Testis (tissue), 5 donors: ENCODE results near the gene BLOC1S2. TPM values are rescaled to one million over a fixed set of nuclear protein-coding genes. Genes with fewer than 3 reads are reported as not detected.

Experiments
- DNase-seq: peaks from one replicate; pipeline ENCODE4 v3.0.0-alpha.2; 2019
- H3K27ac ChIP-seq, 2 donors: fragments of 200-600 bp; sonication (generic); one replicate each; pipeline ENCODE4 v1.5.1; 2019
- H3K27me3 ChIP-seq: fragments of 200-600 bp; sonication (generic); one replicate; pipeline ENCODE4 v1.5.1; 2019
- H3K36me3 ChIP-seq: fragments of 200-600 bp; sonication (generic); one replicate; pipeline ENCODE4 v1.5.1; 2017; ENCODE audit warnings: low read depth; ENCODE audit errors: missing control alignments
- H3K4me1 ChIP-seq: fragments of 200-600 bp; sonication (generic); one replicate; pipeline ENCODE4 v1.5.1; 2019
- H3K4me3 ChIP-seq, 2 donors: fragments of 200-600 bp; sonication (generic); one replicate each; pipeline ENCODE4 v1.5.1; 2017 to 2019
- H3K9me3 ChIP-seq: fragments of 200-600 bp; sonication (generic); one replicate; pipeline ENCODE4 v1.5.1; 2017
- CTCF ChIP-seq, 3 experiments: fragments of 450-650 bp in 2 of 3; fragments of 200-600 bp in 1 of 3; sonication (generic) in 1 of 3; IDR thresholded peaks; one replicate each; pipeline ENCODE4 v1.5.1; 2016 to 2019; ENCODE audit warnings: antibody characterized with exemption in 3 of 3, mild to moderate bottlenecking in 2 of 3, moderate library complexity in 1 of 3
- POLR2A ChIP-seq: fragments of 450-650 bp; IDR thresholded peaks from one replicate; pipeline ENCODE4 v1.6.1; 2017; ENCODE audit warnings: antibody characterized with exemption, mild to moderate bottlenecking, moderate library complexity
- WGBS, 2 donors: methylation state at CpG; one replicate each; pipeline ENCODE4 v1.1.5; 2018; 5-methylcytosine and 5-hydroxymethylcytosine counted together
- intact Hi-C: fragments of 100-400 bp; cut with DNase I; formaldehyde crosslinking; loops from one replicate; pipeline ENCODE4 v1.15.1; 2023; ENCODE audit warnings: low total_unique reads
- long read RNA-seq, 2 donors: transcript quantifications; one replicate each; lab custom pipeline, GENCODE V29; 2026
- polyA plus RNA-seq: library from polyadenylated mRNA; stranded (reverse); fragments of 350-450 nt; fragmentation: Illumina TruSeq; extraction: RNeasy Lipid Tissue Mini Kit (QIAGEN cat#74804); gene quantifications from one replicate; pipeline ENCODE4 v1.2.3, GENCODE V29; 2014; ENCODE audit warnings: low read depth, low replicate concordance; ENCODE audit not compliant: insufficient read depth
- total RNA-seq, 2 donors: library from RNA; depleted of rRNA; stranded (reverse); fragments of >200 nt; gene quantifications; one replicate each; pipeline ENCODE4 v1.2.3, GENCODE V29; 2016

The BLOC1S2 gene
- total RNA-seq, result 10 to 100 TPM; 23.3 to 35.5 TPM
- polyA plus RNA-seq, result 49.2 TPM
- long read RNA-seq, donor 1, transcript BLOC1S2-203 (4 exons, 2,024 nt), result minor isoform, 6 of 44 reads
- long read RNA-seq, donor 1, transcript BLOC1S2-202 (5 exons, 1,249 nt), result major isoform, 23 of 44 reads
- long read RNA-seq, donor 1, partial matches to known transcripts, result 15 of 44 reads
- long read RNA-seq, donor 1, other reads (novel, unspliced or antisense), result 0 of 44 reads
- long read RNA-seq, donor 2, transcript BLOC1S2-202 (5 exons, 1,249 nt), result major isoform, 7 of 20 reads
- long read RNA-seq, donor 2, partial matches to known transcripts, result 11 of 20 reads
- long read RNA-seq, donor 2, other reads (novel, unspliced or antisense), result 0 of 20 reads

GRCh38 chr10:100286051-100287033 lies at the start of gene BLOC1S2:
TSS of gene BLOC1S2 (minus strand) at chr10:100286680. CDS start at chr10:100286659, 21 bp downstream.
- Histone ChIP-seq H3K9me3 (no peaks in the 10 kb centered on the region), H3K4me1 (peaks cover 12% of the 10 kb centered on the region), H3K36me3 (no peaks in the 10 kb centered on the region), H3K27me3 (no peaks in the 10 kb centered on the region), H3K27ac (peak within 1 kb of the TSS; percentile 78 to 87), H3K4me3 (peak within 1 kb of the TSS; percentile 89 to 92)
- intact Hi-C loops, result no loop called here
- no peak for TF ChIP-seq POLR2A
- TF ChIP-seq CTCF (IDR thresholded peaks at IDR 0.05), result peak in 1 of 3 experiments; percentile 18
- peak; percentile 85 for DNase-seq
- 1% methylated on average over 47 to 49 of the region's 63 CpGs for WGBS, 2 donors

DNA sequence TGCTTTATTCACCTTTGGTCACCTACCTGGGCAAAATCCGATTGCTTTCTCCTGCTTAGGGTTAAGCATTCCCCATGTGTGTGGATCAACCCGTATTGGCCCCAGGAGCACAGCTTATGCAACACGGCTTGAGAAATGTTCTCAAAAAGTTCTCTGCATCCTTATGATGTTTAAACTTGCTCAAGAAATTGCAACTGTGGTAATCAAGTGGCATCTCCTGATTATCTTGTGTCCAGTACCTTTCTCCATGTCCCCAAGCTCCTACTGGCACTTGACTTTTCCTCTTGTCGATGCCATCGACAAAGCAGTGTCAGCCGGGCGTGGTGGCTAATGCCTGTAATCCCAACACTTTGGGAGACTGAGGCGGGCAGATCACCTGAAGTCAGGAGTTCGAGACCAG lies 48.3 kb upstream of the BLOC1S2 start:
- H3K4me3 ChIP-seq, result no peak overlapping the region
- no peaks in the 10 kb centered on the region for H3K36me3 ChIP-seq
- H3K4me1 ChIP-seq, result no peaks in the 10 kb centered on the region
- intact Hi-C loops, result no loop called here
- 81 to 84% methylated on average over 9 of the region's 9 CpGs for WGBS, 2 donors
- TF ChIP-seq CTCF (IDR thresholded peaks at IDR 0.05), result no peak
- TF ChIP-seq POLR2A, result no peak
- H3K27me3 ChIP-seq, result no peaks in the 10 kb centered on the region
- no peaks in the 10 kb centered on the region for H3K9me3 ChIP-seq
- no peak overlapping the region for H3K27ac ChIP-seq
- no peak for DNase-seq

DNA sequence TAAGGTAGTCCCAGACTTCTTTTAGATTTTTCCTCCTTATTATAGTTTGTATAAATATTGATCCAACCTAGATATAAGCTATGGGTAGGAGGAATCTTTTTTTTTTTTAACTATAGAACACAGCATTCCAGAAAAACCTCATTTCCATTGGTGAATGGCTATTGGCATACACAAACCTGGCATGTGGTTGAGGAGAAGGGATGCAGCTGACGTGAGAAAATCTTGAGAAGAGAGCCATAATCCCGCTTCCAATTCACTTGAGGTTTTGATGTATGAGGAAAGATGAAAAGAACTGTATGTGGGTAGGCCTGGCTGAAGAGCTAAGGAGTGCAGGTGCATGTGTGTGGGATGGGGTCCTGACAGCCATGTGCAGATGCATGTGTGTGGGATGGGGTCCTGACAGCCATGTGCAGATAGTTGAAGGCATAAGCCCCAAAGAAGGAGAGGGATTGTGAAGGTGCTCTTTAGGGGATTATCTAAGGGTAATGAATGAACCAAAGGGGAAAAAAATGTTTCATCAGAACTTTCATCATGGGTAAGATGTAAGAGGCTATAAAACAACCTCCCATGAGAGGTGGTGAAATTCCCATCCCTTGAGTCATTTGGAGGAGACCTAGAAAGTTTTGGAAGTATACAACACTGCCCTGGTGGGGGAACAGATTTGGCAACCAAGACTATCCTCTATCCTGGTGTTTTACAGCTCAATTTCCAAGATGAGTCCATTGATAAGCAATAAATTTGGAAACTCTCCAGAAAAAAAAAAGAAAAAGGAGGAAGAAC lies 47.4 kb upstream of the BLOC1S2 start:
- WGBS, 2 donors, result 78 to 94% methylated on average over 2 of the region's 2 CpGs
- intact Hi-C loops, result no loop called here
- TF ChIP-seq CTCF (IDR thresholded peaks at IDR 0.05) (no peak), POLR2A (no peak)
- Histone ChIP-seq H3K9me3 (no peaks in the 10 kb centered on the region), H3K4me3 (no peak overlapping the region), H3K27ac (no peak overlapping the region), H3K36me3 (no peaks in the 10 kb centered on the region), H3K4me1 (no peaks in the 10 kb centered on the region), H3K27me3 (no peaks in the 10 kb centered on the region)
- no peak for DNase-seq

DNA sequence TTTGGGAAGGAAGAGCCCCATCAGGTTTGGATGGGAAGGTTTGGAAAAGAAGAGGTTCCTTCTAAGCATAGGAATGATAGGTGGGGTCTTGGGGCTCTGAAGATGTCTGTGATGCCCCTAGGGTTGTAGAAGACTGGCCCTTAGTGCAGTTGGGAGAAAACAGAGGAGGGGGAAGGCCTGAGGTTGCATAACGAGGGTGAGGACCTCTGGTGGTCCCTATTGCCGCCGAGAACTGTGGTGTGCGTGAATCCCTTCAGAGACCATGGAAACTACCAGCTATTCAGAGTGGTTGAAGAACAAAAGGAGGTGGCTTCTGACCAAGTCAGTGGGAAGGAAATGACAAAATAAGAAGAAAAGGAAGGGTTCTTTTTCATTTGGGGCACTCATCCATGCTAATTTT lies 46.6 kb upstream of the BLOC1S2 start:
- H3K36me3 ChIP-seq, result no peaks in the 10 kb centered on the region
- no peak for DNase-seq
- H3K27me3 ChIP-seq, result no peaks in the 10 kb centered on the region
- no peak overlapping the region for H3K4me3 ChIP-seq
- 71 to 74% methylated on average over 4 of the region's 4 CpGs for WGBS, 2 donors
- no peaks in the 10 kb centered on the region for H3K9me3 ChIP-seq
- TF ChIP-seq POLR2A (no peak), CTCF (IDR thresholded peaks at IDR 0.05) (no peak)
- no peaks in the 10 kb centered on the region for H3K4me1 ChIP-seq
- no peak overlapping the region for H3K27ac ChIP-seq
- intact Hi-C loops, result no loop called here
